AG04450 (cell line): Measurements from ENCODE around the gene PTMS. TPM values are rescaled to one million over a fixed set of nuclear protein-coding genes. Genes with fewer than 3 reads are reported as not detected.
A peak's percentile ranks its signal among the peaks of the same experiment; 100 is the strongest.

ENCODE experiments used
- CTCF ChIA-PET: fragments of 300-600, 350-600 bp; formaldehyde crosslinking; extraction: SDS; loops from one replicate; lab custom pipeline; 2022; ENCODE audit warnings: antibody characterized with exemption, inconsistent platforms; lab: Charles Lee
- POLR2A ChIA-PET: fragments of 350-600 bp; formaldehyde crosslinking; extraction: SDS; loops from one replicate; lab custom pipeline; 2021; ENCODE audit warnings: antibody characterized with exemption, inconsistent platforms; lab: Yijun Ruan, JAX
- DNase-seq: peaks from one replicate; pipeline ENCODE4 v3.0.0-alpha.2; 2011; ENCODE audit warnings: low read depth, low spot score
- H3K27ac ChIP-seq: one replicate; pipeline ENCODE4 v1.5.1; 2012; ENCODE audit warnings: low read depth, low read length, control low read depth
- H3K27me3 ChIP-seq: one replicate; pipeline ENCODE4 v1.6.0; 2012; ENCODE audit warnings: low read length; ENCODE audit not compliant: control insufficient read depth, insufficient read depth
- H3K4me3 ChIP-seq: 2 replicates; pipeline ENCODE4 v1.5.1; 2011; ENCODE audit warnings: mild to moderate bottlenecking, low read depth, low read length, control low read depth
- H3K9me3 ChIP-seq: 2 replicates; pipeline ENCODE4 v1.5.1; 2012; ENCODE audit warnings: low read length; ENCODE audit not compliant: control insufficient read depth, insufficient read depth
- CTCF ChIP-seq: IDR thresholded peaks from 2 replicates; pipeline ENCODE4 v1.5.1; 2011; ENCODE audit warnings: low read depth, low read length, control low read depth, inconsistent platforms
- polyA minus RNA-seq: library from RNA; depleted of rRNA, polyadenylated mRNA; stranded (reverse); fragments of >200 nt; gene quantifications from 2 replicates; pipeline ENCODE4 v1.2.3, GENCODE V29; 2011; rRNA and poly(A)+ RNA removed
- polyA plus RNA-seq: library from polyadenylated mRNA; depleted of rRNA; stranded (reverse); fragments of >200 nt; gene quantifications from 2 replicates; pipeline ENCODE4 v1.2.3, GENCODE V29; 2011; rRNA removed

The PTMS gene, protein sequence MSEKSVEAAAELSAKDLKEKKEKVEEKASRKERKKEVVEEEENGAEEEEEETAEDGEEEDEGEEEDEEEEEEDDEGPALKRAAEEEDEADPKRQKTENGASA
- 155 and 170 TPM in 2 replicates for polyA plus RNA-seq
- 73.0 and 109 TPM in 2 replicates for polyA minus RNA-seq

- H3K4me3 ChIP-seq = peak within 1 kb of the TSS; percentile 85
- DNase-seq = peak; percentile 89
- ChIA-PET CTCF (interaction anchor here (0.6 to 7.9 kb wide), 32 partner anchors 7 to 163 kb away, joined by 3 to 136 read pairs (median 5); partner anchors contain the start of genes CD4, COPS7A, MLF2 and ZNF384), POLR2A (interaction anchor here (0.5 to 5.1 kb wide), 19 partner anchors 11 to 540 kb away, joined by 3 to 89 read pairs (median 5); partner anchors contain the start of genes CD4, CDCA3, COPS7A and GPR162)
- no peaks in the 10 kb centered on the region; the same call in 1 of the 2 replicates for H3K9me3 ChIP-seq
- no peak for TF ChIP-seq CTCF
- no peaks in the 10 kb centered on the region for H3K27me3 ChIP-seq
- H3K27ac ChIP-seq = peak within 1 kb of the TSS; percentile 94
Observed at GRCh38 chr12:6765634-6766581, at the start of gene PTMS. Gene PTMS, plus strand, starts transcription at chr12:6766363. Its CDS starts 343 bp downstream, at chr12:6766706.

DNA sequence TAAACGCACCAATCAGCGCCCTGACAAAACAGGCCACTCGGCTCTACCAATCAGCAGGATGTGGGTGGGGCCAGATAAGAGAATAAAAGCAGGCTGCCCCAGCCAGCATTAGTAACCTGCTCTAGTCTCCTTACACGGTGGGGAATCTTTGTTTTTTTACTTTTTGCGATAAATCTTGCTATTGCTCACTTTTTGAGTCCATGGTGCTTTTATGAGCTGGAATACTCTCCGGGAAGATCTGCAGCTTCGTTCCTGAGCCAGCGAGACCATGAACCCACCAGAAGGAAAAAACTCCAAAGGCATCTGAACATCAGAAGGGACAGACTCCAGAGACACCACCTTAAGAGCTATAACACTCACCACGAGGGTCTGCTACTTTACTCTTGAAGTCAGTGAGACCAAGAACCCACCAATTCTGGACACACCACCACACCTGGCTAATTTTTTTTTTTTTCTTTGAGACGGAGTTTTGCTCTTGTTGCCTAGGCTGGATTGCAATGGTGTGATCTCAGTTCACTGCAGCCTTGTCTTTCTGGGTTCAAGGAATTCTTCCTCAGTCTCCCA, 49.2 kb upstream of the PTMS start:
- TF ChIP-seq CTCF = no peak
- Histone ChIP-seq H3K27ac (no peak overlapping the region), H3K4me3 (no peak overlapping the region), H3K27me3 (no peaks in the 10 kb centered on the region), H3K9me3 (no peaks in the 10 kb centered on the region; the same call in 1 of the 2 replicates)
- no peak for DNase-seq
- ChIA-PET CTCF (no interaction called here), POLR2A (no interaction called here)

DNA sequence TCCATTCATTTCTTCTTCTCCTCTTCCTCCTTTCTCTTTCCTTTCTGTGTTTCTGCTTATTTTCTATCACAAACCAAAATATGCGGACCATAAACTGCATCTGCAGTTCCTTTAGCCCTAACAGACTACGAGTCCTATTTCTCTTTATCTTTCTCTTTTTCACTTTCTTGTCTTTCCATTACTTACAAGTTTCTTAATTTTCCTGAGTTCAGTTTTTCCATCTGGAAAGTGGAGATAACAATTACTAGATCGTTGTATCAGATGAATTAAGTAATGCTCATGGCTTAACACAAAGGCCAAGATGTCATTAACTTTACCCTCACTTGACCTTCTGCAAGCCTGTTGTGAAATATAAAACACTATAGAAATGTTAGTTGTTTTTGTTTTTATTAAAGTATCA, 43.3 kb upstream of the PTMS start:
- DNase-seq = no peak
- TF ChIP-seq CTCF = no peak
- POLR2A ChIA-PET = no interaction called here
- no peak overlapping the region for H3K27ac ChIP-seq
- CTCF ChIA-PET = interaction anchor here (1.3 to 3.2 kb wide), 5 partner anchors 30 to 168 kb away, joined by 6 to 12 read pairs (median 9); partner anchors contain the start of gene MLF2
- H3K27me3 ChIP-seq = no peaks in the 10 kb centered on the region
- H3K9me3 ChIP-seq = no peaks in the 10 kb centered on the region
- no peak overlapping the region for H3K4me3 ChIP-seq

GRCh38 chr12:6723607-6724408, 42.4 kb upstream of the PTMS start, which contains the start of gene COPS7A:
Gene COPS7A, plus strand, starts transcription at chr12:6724046. Its CDS starts 611 bp downstream, at chr12:6724657.
- no peaks in the 10 kb centered on the region for H3K9me3 ChIP-seq
- no peaks in the 10 kb centered on the region for H3K27me3 ChIP-seq
- peak within 1 kb of the TSS; percentile 62 for H3K4me3 ChIP-seq
- peak; percentile 91 for DNase-seq
- POLR2A ChIA-PET = interaction anchor here (0.6 to 1.8 kb wide), 22 partner anchors 11 to 190 kb away, joined by 3 to 39 read pairs (median 4); partner anchors contain the start of genes GAPDH, MLF2, PTMS and TPI1
- peak within 1 kb of the TSS; percentile 92 for H3K27ac ChIP-seq
- CTCF ChIA-PET = interaction anchor here (0.8 to 3.2 kb wide), 8 partner anchors 12 to 149 kb away, joined by 3 to 12 read pairs (median 6); partner anchors contain the start of genes MLF2 and SPSB2
- TF ChIP-seq CTCF = no peak
